Measurements from ENCODE around the gene SSPN.

DNA sequence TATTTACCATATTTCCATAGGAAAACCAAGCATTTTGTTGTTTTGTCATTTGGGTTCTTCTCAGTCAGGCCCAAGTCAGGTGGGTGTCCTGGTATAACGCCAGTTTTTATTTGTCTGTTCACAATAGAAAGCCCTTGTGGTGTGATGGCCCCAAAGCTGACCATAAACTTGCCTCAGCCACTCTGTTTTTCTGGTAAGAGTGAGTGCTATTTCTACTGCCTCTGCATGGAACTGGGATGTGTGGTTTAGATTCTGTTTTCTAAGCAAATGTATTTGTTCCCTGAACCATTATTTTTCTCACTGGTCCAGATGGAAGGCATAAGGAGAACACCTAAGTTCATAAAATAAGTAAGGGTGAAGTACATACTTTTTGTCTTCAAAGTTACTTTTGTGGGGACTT, 1.8 kb upstream of the SSPN start:
- TF ChIP-seq CTCF (conservative IDR thresholded peaks at IDR 0.05; ENCODE audit: low read depth, low read length), result no peak
- no peak for TF ChIP-seq EZH2 (IDR thresholded peaks at IDR 0.05; ENCODE audit: low read length, unreplicated experiment)
